ENCODE measurements around the gene C20orf96.

DNA sequence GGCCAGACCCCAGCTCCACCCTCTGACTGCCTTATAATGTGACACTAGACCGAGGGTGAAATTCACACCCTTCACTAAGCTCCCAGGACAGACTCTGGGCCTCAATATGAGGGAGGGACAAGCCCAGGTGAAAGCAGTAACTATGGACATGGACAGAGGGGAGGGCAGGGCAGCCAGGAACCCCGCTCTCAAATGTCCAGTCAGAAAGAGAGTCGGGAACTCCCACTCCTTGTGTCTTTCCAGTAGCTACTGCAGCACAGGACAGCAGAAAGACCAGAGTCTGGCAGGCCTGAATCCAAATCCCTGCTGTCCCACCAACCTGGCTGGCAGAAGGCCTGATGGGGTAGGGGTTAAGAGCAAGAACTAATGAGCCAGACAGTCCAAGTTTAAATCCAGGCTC lies 6.4 kb downstream of the C20orf96 start:
- TF ChIP-seq, protein P1, sequence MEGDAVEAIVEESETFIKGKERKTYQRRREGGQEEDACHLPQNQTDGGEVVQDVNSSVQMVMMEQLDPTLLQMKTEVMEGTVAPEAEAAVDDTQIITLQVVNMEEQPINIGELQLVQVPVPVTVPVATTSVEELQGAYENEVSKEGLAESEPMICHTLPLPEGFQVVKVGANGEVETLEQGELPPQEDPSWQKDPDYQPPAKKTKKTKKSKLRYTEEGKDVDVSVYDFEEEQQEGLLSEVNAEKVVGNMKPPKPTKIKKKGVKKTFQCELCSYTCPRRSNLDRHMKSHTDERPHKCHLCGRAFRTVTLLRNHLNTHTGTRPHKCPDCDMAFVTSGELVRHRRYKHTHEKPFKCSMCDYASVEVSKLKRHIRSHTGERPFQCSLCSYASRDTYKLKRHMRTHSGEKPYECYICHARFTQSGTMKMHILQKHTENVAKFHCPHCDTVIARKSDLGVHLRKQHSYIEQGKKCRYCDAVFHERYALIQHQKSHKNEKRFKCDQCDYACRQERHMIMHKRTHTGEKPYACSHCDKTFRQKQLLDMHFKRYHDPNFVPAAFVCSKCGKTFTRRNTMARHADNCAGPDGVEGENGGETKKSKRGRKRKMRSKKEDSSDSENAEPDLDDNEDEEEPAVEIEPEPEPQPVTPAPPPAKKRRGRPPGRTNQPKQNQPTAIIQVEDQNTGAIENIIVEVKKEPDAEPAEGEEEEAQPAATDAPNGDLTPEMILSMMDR (IDR thresholded peaks at IDR 0.05): no peak
- TF ChIP-seq POLR2A (IDR thresholded peaks at IDR 0.05): no peak

Data from thyroid gland (tissue), 4 donors.